Ascending aorta (tissue), 2 donors: ENCODE measurements around the gene ITPKB. TPM values are rescaled to one million over a fixed set of nuclear protein-coding genes. Genes with fewer than 3 reads are reported as not detected.

ENCODE experiments used
- DNase-seq, 2 donors: peaks; one replicate each; pipeline ENCODE4 v3.0.0-alpha.2; 2019; ENCODE audit warnings: low spot score in 2 of 2
- H3K27ac ChIP-seq, 2 donors: fragments of 200-600 bp; sonication (generic); one replicate each; pipeline ENCODE4 v1.5.1; 2016 to 2017; ENCODE audit warnings: mild to moderate bottlenecking in 1 of 2
- H3K27me3 ChIP-seq: fragments of 200-600 bp; sonication (generic); one replicate; pipeline ENCODE4 v1.5.1; 2017
- H3K36me3 ChIP-seq, 2 donors: fragments of 200-600 bp; sonication (generic); one replicate each; pipeline ENCODE4 v1.5.1; 2016
- H3K4me1 ChIP-seq, 2 donors: fragments of 200-600 bp; sonication (generic); one replicate each; pipeline ENCODE4 v1.5.1; 2016 to 2017; ENCODE audit warnings: mild to moderate bottlenecking in 1 of 2
- H3K4me3 ChIP-seq, 2 donors: fragments of 200-600 bp; sonication (generic); one replicate each; pipeline ENCODE4 v1.5.1; 2016 to 2017; ENCODE audit warnings: mild to moderate bottlenecking in 1 of 2
- H3K9me3 ChIP-seq, 2 donors: fragments of 200-600 bp; sonication (generic); one replicate each; pipeline ENCODE4 v1.5.1; 2016
- CTCF ChIP-seq, 3 experiments: fragments of 200-600 bp in 2 of 3; fragments of 450-650 bp in 1 of 3; sonication (generic) in 2 of 3; IDR thresholded peaks; one replicate each; pipeline ENCODE4 v1.5.1; 2016 to 2019; ENCODE audit warnings: antibody characterized with exemption in 3 of 3, mild to moderate bottlenecking in 1 of 3, moderate library complexity in 1 of 3
- intact Hi-C: fragments of 100-400 bp; cut with DNase I; formaldehyde crosslinking; loops from one replicate; pipeline ENCODE4 v1.15.1; 2023
- total RNA-seq: library from RNA; depleted of rRNA; stranded (reverse); fragments of >200 nt; gene quantifications from one replicate; pipeline ENCODE4 v1.1.0, GENCODE V29; 2016

ITPKB gene
- total RNA-seq, 1 donor from 2014 or later = 27.5 TPM

DNA sequence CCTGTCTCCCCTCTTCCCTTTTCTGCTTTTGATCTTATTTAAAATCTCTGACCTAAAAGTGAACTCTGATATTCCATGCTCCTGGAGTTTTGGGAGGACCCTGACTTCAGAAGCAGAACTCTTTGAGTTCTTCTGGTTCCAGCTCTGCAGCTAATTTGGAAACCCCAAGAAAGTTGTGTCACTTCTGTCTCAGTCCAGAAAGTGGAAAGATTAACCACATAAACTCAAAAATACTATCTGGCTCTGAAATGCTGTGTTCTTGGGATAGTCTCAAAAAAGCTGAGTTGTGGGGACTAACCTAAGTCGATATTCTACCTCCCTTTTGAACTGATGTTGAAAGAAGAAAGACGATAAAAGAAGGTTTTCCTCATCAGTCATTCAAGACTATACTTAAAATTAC lies 59.8 kb downstream of the ITPKB start:
- Histone ChIP-seq H3K36me3 (no peaks in the 10 kb centered on the region), H3K27ac (peak overlapping the region; percentile 85 to 91), H3K4me3 (no peak overlapping the region), H3K9me3 (no peaks in the 10 kb centered on the region), H3K27me3 (no peaks in the 10 kb centered on the region), H3K4me1 (peaks cover 13 to 39% of the 10 kb centered on the region in 2 donors)
- intact Hi-C loops = loop anchor here (1.0 to 5.0 kb wide), 3 partner anchors 14 to 42 kb away; no protein-coding TSS in a partner anchor
- no peak for DNase-seq
- no peak for TF ChIP-seq CTCF (IDR thresholded peaks at IDR 0.05)

DNA sequence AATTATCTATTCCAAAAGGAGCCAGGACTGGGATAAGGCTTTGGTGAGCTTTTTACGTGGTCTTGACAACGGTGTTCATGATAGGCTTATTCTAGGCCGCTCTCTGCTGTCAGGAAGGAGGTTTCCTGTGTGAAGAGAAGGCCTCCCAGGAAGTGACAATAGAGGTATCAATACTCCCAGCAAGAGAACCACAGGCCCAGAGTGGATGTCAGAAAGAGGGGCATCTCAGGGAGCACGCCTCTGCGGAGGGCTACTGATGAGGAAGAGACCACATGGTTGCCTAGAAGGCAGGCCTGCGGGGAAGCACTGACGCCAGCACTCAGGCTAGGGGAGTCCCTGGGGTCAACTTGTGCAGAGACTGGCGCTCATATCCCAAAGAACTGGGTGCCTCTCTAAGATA lies 60.4 kb downstream of the ITPKB start:
- intact Hi-C loops = loop anchor here (1.0 to 5.0 kb wide), 3 partner anchors 13 to 41 kb away; no protein-coding TSS in a partner anchor
- no peaks in the 10 kb centered on the region for H3K27me3 ChIP-seq
- DNase-seq = no peak
- H3K4me3 ChIP-seq = no peak overlapping the region
- peak overlapping the region; percentile 85 to 91 for H3K27ac ChIP-seq
- H3K36me3 ChIP-seq = no peaks in the 10 kb centered on the region
- H3K9me3 ChIP-seq = no peaks in the 10 kb centered on the region
- H3K4me1 ChIP-seq = peaks cover 13 to 39% of the 10 kb centered on the region in 2 donors
- no peak for TF ChIP-seq CTCF (IDR thresholded peaks at IDR 0.05)

DNA sequence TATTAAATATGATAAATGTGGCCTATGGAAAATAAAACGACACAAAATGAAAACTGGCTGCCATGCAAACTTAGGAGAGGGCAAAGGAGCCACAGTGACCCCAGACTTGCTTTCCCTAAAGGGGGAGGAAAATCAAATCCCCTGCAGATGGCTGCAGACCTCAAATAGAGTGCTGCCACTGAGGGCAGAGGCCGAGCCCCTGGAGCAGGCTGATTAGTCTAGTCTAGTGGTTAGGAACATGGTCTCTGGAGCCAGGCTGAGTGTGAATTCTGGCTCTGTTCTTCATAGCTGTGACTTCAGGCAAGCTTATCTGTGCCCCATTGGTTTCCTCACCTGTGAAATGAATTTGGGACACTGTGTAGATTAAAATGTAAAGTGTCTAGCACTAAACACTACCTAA lies 60.8 kb downstream of the ITPKB start:
- no peak for DNase-seq
- intact Hi-C loops = loop anchor here (2.0 to 5.0 kb wide), 2 partner anchors 25 to 41 kb away; no protein-coding TSS in a partner anchor
- Histone ChIP-seq H3K9me3 (no peaks in the 10 kb centered on the region), H3K36me3 (no peaks in the 10 kb centered on the region), H3K4me3 (no peak overlapping the region), H3K27me3 (no peaks in the 10 kb centered on the region), H3K27ac (peak overlapping the region; percentile 85 to 91), H3K4me1 (peaks cover 13 to 39% of the 10 kb centered on the region in 2 donors)
- TF ChIP-seq CTCF (IDR thresholded peaks at IDR 0.05) = no peak

DNA sequence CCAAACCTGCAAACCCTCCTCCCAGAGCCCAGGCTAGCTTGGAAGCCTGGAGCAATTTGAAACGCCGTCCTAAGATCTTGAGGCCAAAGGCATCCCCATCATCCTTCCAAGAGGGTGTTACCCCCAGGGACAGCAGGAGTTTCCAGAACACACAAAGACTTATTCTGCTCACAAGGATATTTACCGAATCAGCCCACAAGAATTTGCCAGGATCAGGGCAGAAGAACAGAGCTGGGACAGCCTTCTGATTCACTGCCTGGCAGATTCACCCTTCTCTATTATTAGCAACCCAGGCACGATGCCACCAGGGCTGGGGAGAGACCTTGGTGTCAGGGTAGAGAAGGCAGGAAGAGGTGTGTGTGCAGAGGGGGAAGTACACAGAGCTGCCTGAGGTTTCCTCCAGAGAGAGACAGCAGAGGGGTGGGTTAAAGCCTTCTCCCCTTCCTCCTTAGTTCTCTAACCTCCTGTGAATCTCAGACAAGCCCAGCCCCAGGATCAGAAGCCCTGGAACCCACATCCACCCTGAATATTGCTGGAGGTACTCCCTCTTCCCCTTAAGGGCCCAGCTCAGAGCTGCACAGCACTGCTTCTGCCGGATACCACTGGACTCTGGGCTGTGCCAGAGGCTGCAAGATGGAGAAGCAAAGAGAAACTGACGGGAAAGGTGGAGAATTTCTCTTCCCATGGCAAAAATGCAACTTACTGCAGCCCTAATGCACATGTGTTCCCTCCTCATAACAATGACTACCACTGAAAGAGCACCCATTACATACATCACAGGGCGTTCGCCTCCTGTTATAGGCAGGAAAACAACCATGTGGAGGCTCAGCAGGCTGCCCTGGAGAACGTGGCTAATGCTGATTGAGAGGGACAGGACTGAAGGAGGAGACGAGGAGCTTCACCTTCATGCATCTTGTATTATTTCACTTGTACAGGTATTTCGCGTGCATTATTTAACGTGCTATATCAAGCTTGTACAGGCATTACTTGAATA lies 61.8 kb downstream of the ITPKB start:
- Histone ChIP-seq H3K4me1 (peaks cover 13 to 39% of the 10 kb centered on the region in 2 donors), H3K4me3 (no peak overlapping the region), H3K36me3 (no peaks in the 10 kb centered on the region), H3K9me3 (no peaks in the 10 kb centered on the region), H3K27ac (peak overlapping the region; percentile 85 to 91), H3K27me3 (no peaks in the 10 kb centered on the region)
- no peak for TF ChIP-seq CTCF (IDR thresholded peaks at IDR 0.05)
- peak in 1 of 2 donors; percentile 93 for DNase-seq
- intact Hi-C loops = loop anchor here (2.0 to 5.0 kb wide), 2 partner anchors 25 to 40 kb away; no protein-coding TSS in a partner anchor

DNA sequence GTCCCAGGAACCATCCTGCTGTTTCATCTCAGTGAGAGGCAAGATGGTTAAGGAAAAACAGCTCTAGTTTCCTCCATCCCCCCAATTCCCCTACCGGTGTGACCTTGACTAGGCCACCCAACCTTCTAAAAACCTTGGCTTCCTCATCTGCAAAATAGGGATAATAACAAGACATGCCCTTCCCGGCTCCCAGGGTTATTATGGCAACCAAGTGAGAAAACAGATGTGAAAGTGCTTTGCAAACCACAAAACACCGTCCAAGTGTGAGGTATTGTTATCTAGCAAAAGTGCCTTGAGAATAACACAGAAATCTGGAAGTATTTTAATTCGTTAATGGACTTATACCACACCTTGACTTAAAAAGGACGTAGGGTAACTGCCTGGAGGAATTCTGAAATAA lies 62.7 kb downstream of the ITPKB start:
- no peak for TF ChIP-seq CTCF (IDR thresholded peaks at IDR 0.05)
- Histone ChIP-seq H3K27me3 (no peaks in the 10 kb centered on the region), H3K4me3 (no peak overlapping the region), H3K4me1 (peaks cover 13 to 39% of the 10 kb centered on the region in 2 donors), H3K9me3 (no peaks in the 10 kb centered on the region), H3K27ac (peak overlapping the region; percentile 85 to 91), H3K36me3 (no peaks in the 10 kb centered on the region)
- DNase-seq = no peak
- intact Hi-C loops = loop anchor here (5.0 kb wide), 1 partner anchor 39 kb away; no protein-coding TSS in a partner anchor
